Measurements from ENCODE around the gene GHRH.

GHRH gene

GRCh38 chr20:37202267-37202943 is 59.2 kb downstream of the GHRH start:
- no peak for DNase-seq (ENCODE audit: low read depth)

- DNase-seq (ENCODE audit: low read depth): no peak
Observed at GRCh38 chr20:37201827-37202162, 59.8 kb downstream of the GHRH start.
